GM21576 (cell line): Measurements from ENCODE around the gene MMAB.

Experiments used
- ATAC-seq: cut with Tn5 transposase; IDR thresholded peaks from one replicate; pipeline ENCODE4 v1.9.1; 2021; ENCODE audit warnings: mild to moderate bottlenecking, moderate library complexity; ENCODE audit not compliant: unreplicated experiment

Gene MMAB

GRCh38 chr12:109573029-109573913, at the start of gene MMAB, which contains the start of gene MVK:
Gene MMAB (minus strand): TSS chr12:109573504. CDS start chr12:109573480, 24 bp downstream.
Gene MVK (plus strand): TSS chr12:109573794. CDS start chr12:109574823, 1,029 bp downstream.
- peak; percentile 94 for ATAC-seq

DNA sequence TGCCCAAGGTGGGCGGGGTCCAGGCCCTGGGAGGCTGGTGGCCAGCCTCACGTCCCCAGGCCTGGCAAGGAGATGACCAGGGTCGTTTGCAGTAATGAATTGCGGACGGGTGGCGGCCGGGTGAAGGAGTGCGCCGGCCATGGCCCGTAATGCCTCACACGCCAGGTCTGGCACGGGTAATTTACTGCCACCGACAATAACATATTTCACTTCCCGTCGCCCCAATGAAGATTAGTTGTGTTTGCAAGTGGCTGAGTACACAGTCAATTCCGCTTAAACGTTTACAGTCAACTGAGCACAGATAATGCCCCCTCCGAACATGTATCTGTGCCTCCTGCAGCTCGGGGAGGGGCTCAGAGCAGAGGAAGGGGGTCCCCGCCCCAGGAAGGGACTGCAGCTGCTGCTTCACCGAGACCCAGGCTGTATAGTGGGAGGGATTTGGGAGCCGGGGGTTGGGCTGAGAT, 48.6 kb upstream of the MMAB start:
- ATAC-seq: no peak

DNA sequence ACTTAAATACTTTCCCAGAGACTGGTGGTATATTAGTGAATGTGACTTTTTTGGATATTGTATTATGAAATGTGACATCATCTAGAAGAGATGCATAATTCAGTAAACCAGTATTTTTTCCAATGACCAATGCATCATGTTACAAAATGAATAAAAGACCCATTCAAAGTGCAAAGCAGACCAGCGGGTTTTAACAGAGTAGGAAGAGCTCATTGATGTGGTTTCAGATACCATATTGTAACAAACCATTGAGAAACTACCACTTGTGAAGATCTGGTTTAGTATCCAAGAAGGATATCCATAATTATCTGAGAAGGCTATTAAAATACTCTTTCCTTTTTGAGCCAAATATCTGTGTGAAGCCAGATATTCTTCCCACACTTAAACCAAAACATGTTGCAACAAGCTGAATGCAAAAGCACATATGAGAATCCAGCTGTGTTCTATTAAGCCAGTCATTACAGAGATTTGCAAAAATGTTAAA, 47.9 kb upstream of the MMAB start:
- no peak for ATAC-seq

- no peak for ATAC-seq
Observed at GRCh38 chr12:109619002-109619604, 45.8 kb upstream of the MMAB start.

DNA sequence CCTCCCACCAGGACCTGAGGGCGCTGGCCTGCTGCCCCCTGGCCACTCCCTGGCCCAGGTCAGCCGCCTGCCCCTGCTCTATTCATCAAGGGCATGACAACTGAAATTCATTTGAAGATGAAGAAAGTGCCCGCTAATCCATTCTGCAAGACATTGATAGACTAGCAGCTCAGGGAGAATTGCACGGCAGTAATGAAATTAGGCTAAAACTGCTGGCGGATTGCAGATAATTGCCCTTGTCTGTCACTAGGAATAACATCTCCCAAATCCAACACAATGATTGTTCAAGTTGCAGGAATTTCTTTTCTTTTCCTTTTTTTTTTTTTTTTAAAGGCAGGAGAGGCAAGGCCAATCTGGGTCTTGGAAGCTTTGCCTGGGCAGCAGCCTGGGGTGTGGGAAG, 44.8 kb upstream of the MMAB start:
- ATAC-seq: no peak

DNA sequence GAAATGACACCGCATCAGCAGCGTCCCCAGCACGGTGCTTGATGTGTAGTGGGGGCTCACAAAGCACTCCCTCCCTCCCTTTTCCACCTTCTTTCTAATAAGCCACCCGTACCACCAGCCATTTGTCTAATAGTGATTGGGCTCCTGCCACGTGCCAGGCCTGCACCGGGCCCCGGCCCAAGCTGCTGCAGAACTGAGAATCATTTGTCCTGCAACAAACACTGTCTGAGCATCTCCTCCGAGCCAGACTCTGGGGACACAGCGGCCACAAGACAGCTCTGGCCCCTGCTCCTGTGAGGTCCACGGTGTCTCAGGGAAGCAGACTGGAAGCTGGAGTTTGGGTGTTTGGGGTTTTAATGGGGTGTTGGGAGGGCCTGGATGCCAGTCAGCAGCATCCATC, 44.2 kb upstream of the MMAB start:
- ATAC-seq: no peak

- ATAC-seq: no peak
Observed at GRCh38 chr12:109615556-109616229, 42.4 kb upstream of the MMAB start.

DNA sequence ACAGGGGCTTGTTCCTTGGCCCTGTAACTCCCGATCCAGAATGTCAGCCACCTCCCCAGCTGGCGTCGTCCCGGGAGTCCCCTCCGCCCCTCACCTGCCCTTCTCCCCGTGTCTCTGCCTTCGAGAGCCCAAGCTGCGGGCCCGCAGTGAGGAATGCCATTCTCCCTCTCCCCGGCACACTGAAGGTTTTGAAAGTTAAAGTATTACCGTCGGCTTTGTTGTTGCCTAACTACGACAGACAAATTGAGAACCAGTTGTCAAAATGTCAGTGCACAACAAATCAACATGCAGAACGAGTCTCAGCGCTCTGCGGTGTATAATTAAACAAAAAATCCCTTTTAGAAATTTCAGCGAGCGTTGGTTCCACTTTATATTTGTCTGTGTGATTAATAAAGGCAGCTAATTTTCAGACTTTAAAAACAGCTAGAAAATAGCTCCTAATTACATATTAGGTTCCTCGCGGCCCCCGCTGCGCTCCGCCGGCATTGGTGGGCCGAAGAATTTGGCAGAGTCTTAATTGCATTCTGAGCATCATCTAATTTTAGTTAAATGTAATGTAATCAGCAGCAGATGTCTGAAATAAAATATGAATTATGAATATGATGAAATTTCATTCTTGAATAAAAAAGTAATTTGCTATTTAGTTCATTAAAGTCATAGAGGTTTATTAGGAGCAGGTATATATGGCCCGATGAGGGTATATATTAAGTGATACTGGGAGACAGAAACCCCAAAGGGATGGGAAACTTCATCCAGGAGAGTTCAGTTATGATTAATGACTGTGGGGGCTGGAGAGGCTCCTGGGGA, 40.5 kb upstream of the MMAB start:
- no peak for ATAC-seq

- ATAC-seq: no peak
Observed at GRCh38 chr12:109612975-109613502, 39.7 kb upstream of the MMAB start.

DNA sequence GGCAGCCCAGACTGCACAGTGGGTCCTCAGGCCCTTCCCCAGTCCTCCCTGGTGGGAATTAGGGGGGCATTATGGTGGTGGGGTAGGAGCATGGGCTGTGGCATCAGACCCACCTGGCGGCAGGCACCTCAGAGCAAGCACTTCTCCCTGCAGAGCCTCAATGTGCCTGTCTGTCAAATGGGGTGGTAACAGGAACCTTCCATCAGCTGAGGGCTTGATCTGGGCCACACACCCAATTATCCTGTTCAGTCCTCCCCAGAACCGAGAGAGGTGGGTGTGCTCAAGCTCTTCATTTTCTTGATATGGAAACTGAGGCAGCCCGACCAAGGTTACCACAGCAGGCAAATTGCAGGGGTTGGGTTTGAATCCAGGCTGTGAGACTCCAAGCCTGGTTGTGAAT, 38.7 kb upstream of the MMAB start:
- ATAC-seq: no peak

GRCh38 chr12:109611223-109611622, 37.9 kb upstream of the MMAB start:
- ATAC-seq: no peak

DNA sequence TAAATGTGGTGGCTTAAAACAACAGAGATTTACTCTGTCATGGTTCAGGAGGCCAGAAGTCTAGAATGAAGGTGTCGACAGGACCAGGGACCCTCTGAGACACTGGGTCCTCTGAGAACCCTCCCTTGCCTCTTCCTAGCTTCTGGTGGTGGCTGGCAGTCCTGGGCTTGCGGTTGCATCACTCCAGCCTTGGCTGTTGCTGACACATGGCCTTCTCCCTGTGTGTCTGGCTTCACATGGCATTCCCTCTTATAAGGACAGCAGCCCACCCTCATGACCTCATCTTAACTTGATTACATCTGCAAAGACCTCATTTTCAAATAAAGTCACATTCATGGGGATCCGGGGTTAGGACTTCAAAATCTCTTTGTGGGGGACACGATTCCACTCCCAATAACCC, 37.2 kb upstream of the MMAB start:
- ATAC-seq: no peak

GRCh38 chr12:109609342-109609741, 36.0 kb upstream of the MMAB start:
- no peak for ATAC-seq

- ATAC-seq: no peak
Observed at GRCh38 chr12:109608793-109609192, 35.5 kb upstream of the MMAB start.

DNA sequence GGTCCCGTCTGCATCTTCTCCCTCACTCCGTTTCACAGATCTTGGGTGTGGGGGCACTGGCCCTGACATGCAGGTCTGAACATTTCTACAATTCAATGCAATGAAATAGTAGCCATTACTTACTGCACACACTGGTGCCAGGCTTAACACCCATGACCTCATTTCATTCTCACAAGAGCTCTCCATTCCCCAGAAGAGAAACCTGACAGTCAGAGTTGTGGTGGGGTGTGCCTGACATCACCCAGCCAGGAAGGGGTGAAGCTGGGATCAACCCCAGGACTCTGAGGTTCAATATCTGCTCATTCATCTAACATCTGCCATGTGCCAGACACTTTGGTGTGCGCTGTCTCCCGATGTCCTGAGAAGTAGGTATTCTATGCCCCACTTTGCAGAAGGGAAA, 35.0 kb upstream of the MMAB start:
- ATAC-seq: no peak

DNA sequence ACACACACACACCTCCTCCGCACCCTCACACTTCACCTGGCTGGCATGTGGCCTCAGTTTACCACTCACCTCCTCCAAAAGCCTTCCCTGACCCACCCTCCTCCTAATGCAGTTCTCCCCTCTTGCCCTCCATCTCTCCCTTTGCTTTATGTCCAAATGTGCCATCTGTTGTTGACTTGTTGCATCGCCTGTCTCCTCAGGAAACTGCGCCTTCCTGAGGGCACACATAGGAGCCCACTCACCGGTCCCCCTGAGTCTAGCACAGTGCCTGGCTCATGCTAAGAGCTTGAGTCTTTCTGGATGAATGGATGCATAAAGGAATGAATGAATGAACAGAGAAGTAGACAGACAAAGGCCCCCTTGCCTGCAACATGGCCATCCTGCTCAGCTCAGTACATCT, 34.3 kb upstream of the MMAB start:
- ATAC-seq: no peak

GRCh38 chr12:109606320-109607028, 33.2 kb upstream of the MMAB start:
- no peak for ATAC-seq

DNA sequence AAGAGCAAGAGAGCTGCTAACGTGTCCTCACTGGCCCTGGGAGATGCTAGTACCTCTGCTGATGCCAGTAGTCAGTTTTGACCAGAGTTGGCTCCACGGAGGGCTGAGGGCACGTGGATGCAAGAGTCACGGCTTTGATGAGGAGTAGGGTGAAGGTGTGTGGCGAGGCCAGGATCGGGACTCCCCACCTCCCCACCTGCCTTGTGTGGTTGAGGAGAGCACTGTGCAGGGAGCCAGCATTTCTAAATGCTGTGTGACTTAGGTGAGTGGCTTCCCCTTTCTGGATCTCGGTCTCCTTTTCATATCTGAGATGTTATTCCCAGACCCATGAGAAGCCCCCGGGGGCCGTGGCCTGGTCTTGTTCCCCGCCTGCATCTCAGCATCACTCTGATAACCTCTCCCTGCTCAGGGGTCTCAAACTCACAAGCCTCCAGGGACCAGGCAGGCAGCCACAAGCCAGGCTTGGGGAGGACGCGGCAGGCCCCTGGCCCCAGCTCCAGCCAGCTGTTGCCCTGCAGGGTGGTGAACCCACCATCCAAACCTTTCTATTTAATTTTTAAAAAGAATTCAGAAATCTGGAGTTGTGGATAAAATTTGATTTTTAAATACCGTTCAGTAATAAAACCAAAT, 32.4 kb upstream of the MMAB start:
- no peak for ATAC-seq

GRCh38 chr12:109605016-109605415, 31.7 kb upstream of the MMAB start:
- no peak for ATAC-seq
